Ishikawa (cell line): ENCODE data around the gene RNU6-7.

Experiments
- CEBPB ChIP-seq: IDR thresholded peaks from 2 replicates; pipeline ENCODE4 v1.6.1; 2012
- MAX ChIP-seq: IDR thresholded peaks from 2 replicates; pipeline ENCODE4 v1.6.1; 2012
- TAF1 ChIP-seq: IDR thresholded peaks from 2 replicates; pipeline ENCODE4 v1.6.1; 2012; ENCODE audit warnings: low read depth, mild to moderate bottlenecking
- TCF12 ChIP-seq: IDR thresholded peaks from 2 replicates; pipeline ENCODE4 v1.6.1; 2012; ENCODE audit warnings: low read depth

GRCh38 chr14:32186248-32186647 is 15.6 kb upstream of the RNU6-7 start:
- no peak for TF ChIP-seq MAX
- no peak for TF ChIP-seq CEBPB
- TF ChIP-seq TCF12, result no peak
- TF ChIP-seq TAF1, result no peak
